H1 (cell line): ENCODE data around the gene ARHGEF2. TPM values are rescaled to one million over a fixed set of nuclear protein-coding genes. Genes with fewer than 3 reads are reported as not detected.

Experiments
- CHD2 ChIP-seq: IDR thresholded peaks from 2 replicates; pipeline ENCODE4 v1.6.1; 2012; ENCODE audit warnings: low read length, improper control_type of control experiment
- EP300 ChIP-seq, 2 experiments: IDR thresholded peaks; 1 replicate in 1 of 2; 2 replicates in 1 of 2; pipeline ENCODE4 v1.6.1; 2011 to 2012; ENCODE audit warnings: low read depth in 2 of 2, low read length in 2 of 2, mild to moderate bottlenecking in 2 of 2, borderline replicate concordance in 1 of 2, inconsistent platforms in 1 of 2, moderate library complexity in 1 of 2
- FOSL1 ChIP-seq: IDR thresholded peaks from 2 replicates; pipeline ENCODE4 v1.6.1; 2011; ENCODE audit warnings: mild to moderate bottlenecking, low read depth, low read length, moderate library complexity; ENCODE audit not compliant: insufficient read depth
- GTF2F1 ChIP-seq: IDR thresholded peaks from 2 replicates; pipeline ENCODE4 v1.6.1; 2012; ENCODE audit warnings: low read depth, low read length, improper control_type of control experiment, borderline replicate concordance
- HDAC2 ChIP-seq, 2 experiments: fragments of 300-600 bp in 1 of 2; sonication (generic) in 1 of 2; IDR thresholded peaks; 2 replicates each; pipeline ENCODE4 v1.6.1; 2011 to 2012; ENCODE audit warnings: low read depth in 2 of 2, low read length in 2 of 2, mild to moderate bottlenecking in 2 of 2, moderate library complexity in 2 of 2, borderline replicate concordance in 1 of 2, inconsistent platforms in 1 of 2
- JUN ChIP-seq: IDR thresholded peaks from 2 replicates; pipeline ENCODE4 v1.6.1; 2011; ENCODE audit warnings: low read depth, mild to moderate bottlenecking, improper control_type of control experiment, low read length
- JUND ChIP-seq: IDR thresholded peaks from 2 replicates; pipeline ENCODE4 v1.6.1; 2011; ENCODE audit warnings: mild to moderate bottlenecking, improper control_type of control experiment, low read length
- KDM5A ChIP-seq: fragments of 200-600 bp; IDR thresholded peaks from 2 replicates; pipeline ENCODE4 v1.7.1; 2012; ENCODE audit warnings: mild to moderate bottlenecking, low read length, inconsistent platforms, mixed read lengths
- MAX ChIP-seq: IDR thresholded peaks from 2 replicates; pipeline ENCODE4 v1.6.1; 2012; ENCODE audit warnings: inconsistent platforms
- NRF1 ChIP-seq: IDR thresholded peaks from 2 replicates; pipeline ENCODE4 v1.6.1; 2011; ENCODE audit warnings: mild to moderate bottlenecking, low read depth, low read length, improper control_type of control experiment
- SIX5 ChIP-seq: IDR thresholded peaks from 2 replicates; pipeline ENCODE4 v1.6.1; 2011; ENCODE audit warnings: mild to moderate bottlenecking, low read depth, low read length
- SP1 ChIP-seq: IDR thresholded peaks from 2 replicates; pipeline ENCODE4 v1.6.1; 2011; ENCODE audit warnings: low read depth, low read length
- SP2 ChIP-seq: IDR thresholded peaks from 2 replicates; pipeline ENCODE4 v1.6.1; 2012; ENCODE audit warnings: mild to moderate bottlenecking, low read length, inconsistent platforms
- SRF ChIP-seq: IDR thresholded peaks from 2 replicates; pipeline ENCODE4 v1.6.1; 2011; ENCODE audit warnings: mild to moderate bottlenecking, low read depth, low read length, moderate library complexity
- TAF1 ChIP-seq: IDR thresholded peaks from 2 replicates; pipeline ENCODE4 v1.6.1; 2011; ENCODE audit warnings: mild to moderate bottlenecking, low read depth, low read length
- polyA plus RNA-seq, 7 experiments: library from polyadenylated mRNA; depleted of rRNA in 3 of 7; stranded (reverse) in 5 of 7; unstranded in 2 of 7; fragments of >200 nt in 5 of 7; fragments of 200-250 nt in 2 of 7; gene quantifications; 1 replicate in 5 of 7; 2 replicates in 1 of 7; 4 replicates in 1 of 7; pipeline versions ENCODE4 v1.2.1 to v1.2.3, GENCODE V29; 2011 to 2013; ENCODE audit warnings: missing spikeins in 2 of 7, mixed read lengths in 2 of 7
- total RNA-seq: library from RNA; stranded (reverse); fragmentation: NEBNext Ultra II Directional; extraction: Animal tissue kit (Norgen Biotek cat#: 25700); gene quantifications from 2 replicates; pipeline ENCODE4 v1.2.1, GENCODE V29; 2021
- TF ChIP-seq, protein P1 (sequence below): IDR thresholded peaks from 2 replicates; pipeline ENCODE4 v1.6.1; 2012; ENCODE audit warnings: inconsistent platforms
- TF ChIP-seq, protein P2 (sequence below): IDR thresholded peaks from 2 replicates; pipeline ENCODE4 v1.6.1; 2011; ENCODE audit warnings: low read length, improper control_type of control experiment

ARHGEF2 gene
- total and polyA plus RNA-seq, 2 of the 8 experiments (the other 6 are each of a cell fraction or from before 2014, with no cell fraction given) = 42.7 to 80.5 TPM

DNA sequence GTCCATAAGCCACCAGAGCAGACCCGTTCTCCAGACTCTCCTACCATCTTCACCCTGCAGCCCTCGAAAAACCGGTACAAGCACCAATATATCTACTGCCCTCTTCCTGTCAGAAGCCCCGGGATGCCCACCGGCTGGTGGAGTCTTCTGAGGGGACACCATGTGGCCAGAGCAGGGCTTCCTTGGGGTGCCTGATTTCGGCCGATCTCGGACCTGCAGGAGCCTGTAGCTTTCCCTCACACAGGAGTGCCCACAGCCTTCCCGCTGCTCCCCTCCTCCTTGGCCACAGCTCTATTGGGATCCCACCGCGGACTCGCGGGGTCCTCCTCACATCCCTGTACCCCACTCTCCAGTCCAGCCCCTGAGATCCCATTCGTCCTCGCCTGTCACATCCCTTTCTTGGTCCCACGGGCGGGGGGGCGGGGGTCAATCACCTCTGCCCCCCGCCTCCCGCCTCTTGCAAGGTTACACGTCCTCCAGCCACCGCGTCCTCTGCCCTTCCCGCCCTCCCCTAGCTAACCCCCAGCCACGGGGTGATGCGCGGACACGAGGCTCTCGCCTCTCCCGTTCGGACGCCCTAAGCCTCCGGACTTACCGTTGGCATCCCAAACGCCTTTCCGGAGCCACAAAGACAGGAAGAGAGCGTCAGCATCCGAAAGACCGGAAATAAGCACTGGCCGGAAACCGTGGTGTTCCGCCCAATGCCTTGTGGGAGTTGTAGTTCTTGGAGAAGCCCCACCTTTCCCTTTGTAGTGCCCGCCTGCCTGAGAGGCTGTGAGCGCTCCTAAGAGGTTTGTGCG is 42.1 kb upstream of the ARHGEF2 start, which contains the start of gene SSR2 (continued):
- TF ChIP-seq, protein P1, sequence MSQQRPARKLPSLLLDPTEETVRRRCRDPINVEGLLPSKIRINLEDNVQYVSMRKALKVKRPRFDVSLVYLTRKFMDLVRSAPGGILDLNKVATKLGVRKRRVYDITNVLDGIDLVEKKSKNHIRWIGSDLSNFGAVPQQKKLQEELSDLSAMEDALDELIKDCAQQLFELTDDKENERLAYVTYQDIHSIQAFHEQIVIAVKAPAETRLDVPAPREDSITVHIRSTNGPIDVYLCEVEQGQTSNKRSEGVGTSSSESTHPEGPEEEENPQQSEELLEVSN = no peak
- no peak for TF ChIP-seq GTF2F1
- no peak for TF ChIP-seq FOSL1
- TF ChIP-seq, protein P2, sequence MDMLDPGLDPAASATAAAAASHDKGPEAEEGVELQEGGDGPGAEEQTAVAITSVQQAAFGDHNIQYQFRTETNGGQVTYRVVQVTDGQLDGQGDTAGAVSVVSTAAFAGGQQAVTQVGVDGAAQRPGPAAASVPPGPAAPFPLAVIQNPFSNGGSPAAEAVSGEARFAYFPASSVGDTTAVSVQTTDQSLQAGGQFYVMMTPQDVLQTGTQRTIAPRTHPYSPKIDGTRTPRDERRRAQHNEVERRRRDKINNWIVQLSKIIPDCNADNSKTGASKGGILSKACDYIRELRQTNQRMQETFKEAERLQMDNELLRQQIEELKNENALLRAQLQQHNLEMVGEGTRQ = no peak
- peak; percentile 88 for TF ChIP-seq SIX5
- peak; percentile 68; the same call in 1 of the 2 replicates for TF ChIP-seq TAF1
- no peak for TF ChIP-seq EP300 (IDR thresholded peaks at IDR 0.05; ENCODE audit: borderline replicate concordance in 1 of 2, low read depth in 2 of 2, low read length in 2 of 2)
- no peak for TF ChIP-seq CHD2
- no peak for TF ChIP-seq JUND
- no peak for TF ChIP-seq NRF1
- no peak for TF ChIP-seq SRF
- TF ChIP-seq KDM5A = no peak
- no peak for TF ChIP-seq SP2
- TF ChIP-seq HDAC2 (IDR thresholded peaks at IDR 0.05; ENCODE audit: borderline replicate concordance in 1 of 2, low read depth in 2 of 2, low read length in 2 of 2) = peak in 1 of 2 experiments; percentile 72; a peak in 1 of 4 replicates
- TF ChIP-seq JUN = no peak
- TF ChIP-seq SP1 = no peak
- TF ChIP-seq MAX = peak; percentile 51; the same call in 1 of the 2 replicates
